Amniotic stem cell (primary cell): ENCODE measurements around the gene DAB2IP.

Experiments
- DNase-seq: peaks from one replicate; lab custom pipeline; 2025; lab: John Stamatoyannopoulos, UW

The DAB2IP gene

GRCh38 chr9:121663591-121663990 is 12.2 kb downstream of the DAB2IP start:
- no peak for DNase-seq

GRCh38 chr9:121666294-121666693 is 14.9 kb downstream of the DAB2IP start:
- DNase-seq, result no peak

- no peak for DNase-seq
Measured at GRCh38 chr9:121667214-121667613, 15.8 kb downstream of the DAB2IP start.

- DNase-seq, result no peak
Measured at GRCh38 chr9:121667890-121668289, 16.5 kb downstream of the DAB2IP start.

GRCh38 chr9:121670431-121670830 is 19.0 kb downstream of the DAB2IP start:
- DNase-seq, result no peak

- no peak for DNase-seq
Measured at GRCh38 chr9:121671612-121672155, 20.2 kb downstream of the DAB2IP start.

GRCh38 chr9:121672213-121672612 is 20.8 kb downstream of the DAB2IP start:
- DNase-seq, result no peak

- DNase-seq, result no peak
Measured at GRCh38 chr9:121672986-121673385, 21.6 kb downstream of the DAB2IP start.

- DNase-seq, result no peak
Measured at GRCh38 chr9:121673576-121673975, 22.1 kb downstream of the DAB2IP start.

- DNase-seq, result no peak
Measured at GRCh38 chr9:121674017-121674416, 22.6 kb downstream of the DAB2IP start.

- no peak for DNase-seq
Measured at GRCh38 chr9:121674952-121675351, 23.5 kb downstream of the DAB2IP start.

- DNase-seq, result no peak
Measured at GRCh38 chr9:121675381-121675780, 23.9 kb downstream of the DAB2IP start.

- no peak for DNase-seq
Measured at GRCh38 chr9:121675969-121676822, 24.8 kb downstream of the DAB2IP start.

- no peak for DNase-seq
Measured at GRCh38 chr9:121676926-121677325, 25.5 kb downstream of the DAB2IP start.

GRCh38 chr9:121678501-121679022 is 27.1 kb downstream of the DAB2IP start:
- no peak for DNase-seq

- DNase-seq, result no peak
Measured at GRCh38 chr9:121679901-121680635, 28.6 kb downstream of the DAB2IP start.

GRCh38 chr9:121681404-121681803 is 30.0 kb downstream of the DAB2IP start:
- no peak for DNase-seq

GRCh38 chr9:121682201-121682600 is 30.8 kb downstream of the DAB2IP start:
- DNase-seq, result no peak

- DNase-seq, result no peak
Measured at GRCh38 chr9:121682926-121683515, 31.6 kb downstream of the DAB2IP start.

- DNase-seq, result no peak
Measured at GRCh38 chr9:121683652-121684051, 32.2 kb downstream of the DAB2IP start.

- no peak for DNase-seq
Measured at GRCh38 chr9:121684381-121685145, 33.1 kb downstream of the DAB2IP start.
